ENCODE measurements around the gene DTD1.

Gene DTD1

DNA sequence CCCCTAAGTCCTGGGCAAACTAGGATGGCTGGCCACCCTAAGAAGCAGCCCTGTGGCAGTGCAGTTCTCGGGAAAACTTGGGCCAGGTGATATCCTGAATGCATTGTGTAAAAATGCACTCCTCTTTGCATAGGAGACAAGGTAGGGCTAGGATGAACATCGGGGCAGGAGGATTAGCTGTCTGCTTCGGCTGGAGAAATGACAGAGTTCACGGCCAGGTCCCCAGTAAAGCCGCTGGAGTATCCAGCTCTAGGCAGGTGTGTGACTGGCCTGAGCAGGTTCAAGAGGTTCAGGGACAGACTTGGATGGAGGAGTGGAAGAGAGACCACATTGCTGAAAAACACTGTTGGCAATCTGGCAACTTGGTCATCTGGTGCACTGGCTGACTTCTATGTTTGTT is 26.4 kb downstream of the DTD1 start:
- in situ Hi-C loops (cut with MboI; ENCODE audit: low sequenced_read_pairs), result no loop called here

DNA sequence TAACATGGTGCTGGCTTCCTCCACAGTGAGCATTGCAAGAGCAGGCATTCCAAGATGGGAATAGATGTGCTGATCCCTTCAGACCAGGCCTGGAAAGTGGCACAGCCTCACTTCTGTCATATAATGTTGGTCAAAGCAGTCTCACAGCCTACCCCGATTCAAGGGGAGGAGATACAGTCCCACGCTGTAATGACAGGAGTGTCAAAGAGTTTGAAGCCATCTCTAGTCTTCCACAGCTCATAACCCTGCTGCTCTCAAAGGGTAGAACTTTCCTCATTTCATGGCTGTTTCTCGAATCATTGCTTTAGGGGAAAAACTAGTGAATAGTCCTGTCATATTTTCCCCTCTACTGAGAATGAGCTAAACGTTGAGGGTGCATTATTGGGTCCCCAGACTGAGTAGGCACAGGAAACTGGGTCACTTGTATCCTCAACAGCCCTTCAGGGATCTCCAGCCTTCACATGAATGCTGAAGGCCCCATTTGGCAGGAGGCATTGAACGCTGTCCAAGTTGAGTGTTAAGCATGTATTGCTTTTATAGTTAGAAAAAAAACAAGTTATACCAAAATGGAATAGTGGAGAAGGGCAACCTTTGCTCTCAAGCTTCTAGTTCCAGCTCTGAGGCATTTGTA is 27.3 kb downstream of the DTD1 start:
- in situ Hi-C loops (cut with MboI; ENCODE audit: low sequenced_read_pairs), result no loop called here

DNA sequence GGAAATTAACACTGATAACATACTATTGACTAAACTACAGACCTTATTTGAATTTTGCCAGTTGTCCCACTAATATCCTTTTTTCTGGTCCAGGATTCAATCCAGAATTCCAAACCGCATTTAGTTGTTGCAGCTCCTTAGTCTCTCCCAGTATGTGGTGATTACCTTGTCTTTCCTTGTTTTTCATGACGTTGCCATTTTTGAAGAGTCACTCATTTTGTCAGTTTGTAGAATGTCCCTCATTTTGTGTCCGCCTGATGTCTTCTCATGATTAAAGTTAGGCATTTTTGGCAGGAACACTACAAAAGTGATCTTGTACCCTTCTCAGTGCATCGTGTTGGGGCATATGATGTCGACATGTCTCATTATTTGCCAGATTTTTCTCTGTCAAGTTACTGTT is 33.1 kb downstream of the DTD1 start:
- in situ Hi-C loops (cut with MboI; ENCODE audit: low sequenced_read_pairs), result no loop called here

DNA sequence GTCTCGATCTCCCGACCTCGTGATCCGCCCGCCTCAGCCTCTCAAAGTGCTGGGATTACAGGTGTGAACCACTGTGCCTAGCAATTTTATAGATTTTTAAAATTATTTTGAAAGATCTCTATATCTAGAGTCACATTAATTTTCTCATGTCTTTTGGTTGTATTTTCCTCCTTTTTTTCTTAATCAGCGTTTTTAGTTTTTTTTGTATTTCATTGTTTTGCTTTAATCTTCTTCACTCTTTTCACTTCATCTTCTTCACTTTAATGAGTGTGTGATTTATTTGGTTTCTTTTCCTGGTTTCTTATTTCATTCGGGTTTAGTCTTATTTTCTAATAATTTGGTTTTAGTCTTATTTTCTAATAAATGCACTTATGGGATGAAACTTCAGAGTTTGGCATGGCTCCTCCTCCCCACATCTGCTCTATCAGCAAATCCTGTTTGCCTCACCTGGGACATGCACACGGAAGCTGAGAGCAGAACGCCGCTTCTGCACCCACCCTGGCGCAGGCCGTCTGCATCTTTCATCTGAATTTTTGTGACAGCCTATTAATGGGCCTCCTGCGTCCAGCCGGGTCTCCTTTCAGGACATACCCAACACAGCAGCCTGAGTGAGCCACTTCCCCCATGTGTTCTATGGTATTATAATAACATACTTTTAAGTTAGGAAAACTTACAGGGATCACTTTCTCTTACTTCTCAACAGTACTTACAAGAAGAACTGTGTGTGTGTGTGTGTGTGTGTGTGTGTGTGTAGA is 35.5 kb downstream of the DTD1 start:
- in situ Hi-C loops (cut with MboI; ENCODE audit: low sequenced_read_pairs), result no loop called here

DNA sequence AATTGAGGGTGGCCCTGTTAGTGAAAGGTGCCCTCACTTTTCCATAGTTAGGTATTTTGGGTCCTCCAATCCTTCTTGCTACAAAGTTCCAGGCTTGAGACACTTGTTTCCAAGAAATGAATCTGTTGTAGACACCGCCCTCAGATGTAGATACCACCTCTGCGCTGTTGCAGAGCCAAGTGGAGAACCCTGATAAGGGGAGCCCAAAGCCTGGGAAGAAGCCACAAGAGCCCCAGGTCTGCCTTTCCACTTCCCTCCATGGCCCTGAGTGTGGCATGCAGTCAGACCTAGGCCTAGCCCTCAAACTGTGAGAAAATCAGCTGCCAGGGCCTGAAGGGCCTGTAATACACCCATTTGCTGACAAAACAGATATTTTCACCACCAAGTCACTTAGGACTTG is 37.1 kb downstream of the DTD1 start:
- in situ Hi-C loops (cut with MboI; ENCODE audit: low sequenced_read_pairs), result no loop called here

DNA sequence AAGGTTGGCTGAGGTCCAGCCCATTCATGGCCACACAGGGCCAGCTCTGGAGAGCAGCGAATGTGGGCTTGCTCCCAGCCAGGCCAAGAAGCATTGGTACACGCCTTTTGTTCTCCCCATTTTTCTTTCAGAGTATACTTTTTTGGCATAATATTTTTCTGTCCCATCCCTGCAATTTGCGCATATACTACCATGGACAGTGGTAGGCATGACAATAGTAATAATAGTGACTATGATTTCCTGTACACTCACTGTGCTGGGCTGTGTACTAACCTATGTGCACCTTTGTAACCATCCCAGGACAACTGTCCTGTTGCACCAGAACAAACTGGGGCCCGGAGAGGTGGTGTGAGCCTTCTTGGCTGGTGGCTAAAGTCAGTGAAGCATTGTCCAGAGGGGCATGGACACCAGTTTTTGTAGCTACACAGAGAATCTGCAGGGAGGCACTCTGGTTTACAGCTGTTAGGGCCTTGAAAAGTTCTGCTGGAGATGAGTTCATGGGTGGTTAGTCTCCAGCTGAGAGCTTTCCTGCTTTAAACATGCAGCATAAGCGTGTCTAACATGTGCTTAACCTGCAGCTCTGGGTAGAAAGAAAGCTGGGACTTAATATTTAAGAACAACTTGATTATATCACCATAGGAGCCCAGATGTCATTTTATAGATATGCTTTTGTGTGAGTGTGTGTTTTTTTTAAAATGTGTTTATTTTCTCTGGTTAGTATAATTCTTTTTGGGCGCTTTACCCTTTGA is 38.2 kb downstream of the DTD1 start:
- in situ Hi-C loops (cut with MboI; ENCODE audit: low sequenced_read_pairs), result no loop called here

DNA sequence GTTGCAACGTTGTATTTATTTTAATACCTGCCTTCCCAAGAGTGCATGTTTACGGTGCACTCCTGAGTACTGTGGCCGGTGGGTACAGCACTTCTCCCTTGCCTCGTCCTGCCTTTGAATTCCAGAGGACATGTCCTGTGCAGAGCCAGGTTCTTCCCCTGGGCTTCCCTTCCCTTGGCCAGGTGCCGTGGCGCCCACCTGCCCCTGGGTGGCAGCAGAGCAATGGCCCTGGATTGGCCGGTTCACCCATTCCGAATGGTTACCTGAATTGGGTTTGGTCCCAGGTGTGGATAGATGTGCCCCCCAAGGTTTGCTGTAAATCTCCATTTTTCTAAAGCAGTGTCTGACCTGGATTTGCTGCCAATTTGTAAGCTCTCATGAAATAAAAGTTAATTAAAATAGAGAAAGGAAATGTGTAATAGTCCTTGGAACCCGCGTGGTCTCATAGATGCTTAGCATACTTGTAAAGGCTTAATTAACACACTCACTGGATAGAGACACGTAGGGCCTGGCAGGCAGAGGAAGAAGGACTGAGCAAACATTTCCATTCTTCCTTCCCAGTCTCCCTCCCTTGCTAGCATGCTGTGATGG is 40.6 kb downstream of the DTD1 start:
- in situ Hi-C loops (cut with MboI; ENCODE audit: low sequenced_read_pairs), result no loop called here

DNA sequence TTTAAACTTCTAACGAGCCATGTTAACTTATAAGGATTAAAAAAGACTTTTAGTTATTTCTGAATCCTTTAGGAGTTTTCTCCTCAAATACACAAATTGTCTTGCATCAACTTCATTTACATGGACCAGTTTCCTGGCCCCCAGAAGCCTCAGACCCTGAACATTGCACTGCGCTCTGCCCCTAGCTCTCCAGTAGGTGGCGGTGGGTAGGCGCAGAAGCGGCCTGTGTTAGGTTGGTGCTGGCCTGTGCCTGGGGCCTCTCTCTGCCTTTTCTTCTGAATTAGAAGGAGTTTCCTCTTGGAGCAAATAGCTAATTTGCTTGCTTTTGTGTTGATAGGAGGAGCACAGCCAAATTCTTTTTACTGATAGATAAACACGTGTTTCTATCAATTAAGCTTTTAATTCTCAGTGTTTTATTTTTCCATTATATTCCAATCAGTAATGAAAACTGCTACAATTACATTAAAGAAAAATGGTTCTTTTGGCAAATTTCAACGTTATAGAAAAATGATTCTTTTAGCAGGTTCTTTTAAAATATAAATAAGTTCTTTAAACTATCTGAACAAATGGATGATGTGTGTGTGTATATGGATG is 44.4 kb downstream of the DTD1 start:
- in situ Hi-C loops (cut with MboI; ENCODE audit: low sequenced_read_pairs), result no loop called here

DNA sequence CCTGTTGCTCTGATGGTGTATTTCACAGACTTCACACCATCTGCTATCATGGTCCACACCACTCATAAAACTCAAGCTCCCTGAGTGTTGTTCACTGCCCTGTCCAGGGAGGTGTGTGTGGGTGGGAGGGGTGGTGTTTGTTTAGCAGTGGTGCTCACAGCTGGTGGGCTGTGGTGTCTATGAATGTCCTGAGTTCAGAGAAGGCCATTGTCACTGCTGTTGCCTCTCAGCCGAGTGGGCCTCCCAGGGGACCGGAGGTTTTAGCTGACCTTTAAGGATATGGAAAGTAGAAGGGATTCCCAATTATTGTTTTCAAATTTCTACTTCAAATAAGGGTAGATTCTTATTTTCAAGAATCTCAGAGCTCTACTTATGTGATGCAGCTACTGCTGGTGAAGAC is 45.6 kb downstream of the DTD1 start:
- in situ Hi-C loops (cut with MboI; ENCODE audit: low sequenced_read_pairs), result no loop called here

DNA sequence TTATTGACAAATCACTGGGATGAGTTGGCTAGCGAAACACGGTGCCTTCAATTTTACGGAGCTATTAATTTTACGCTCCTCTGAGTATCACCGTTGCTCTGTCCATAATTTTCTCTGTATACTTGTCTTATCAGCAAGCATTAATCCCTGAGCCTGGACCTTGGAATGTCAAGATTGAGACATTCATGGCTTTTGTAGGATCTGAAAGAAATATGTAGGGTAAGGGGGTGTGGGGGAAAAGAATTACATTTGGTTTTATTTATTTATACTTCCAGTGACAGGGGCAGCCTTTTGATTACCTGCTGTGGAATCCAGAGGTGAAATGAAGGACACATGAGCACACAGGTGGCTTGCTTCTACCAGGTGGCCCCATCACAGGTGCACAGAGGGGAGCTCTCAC is 46.6 kb downstream of the DTD1 start:
- in situ Hi-C loops (cut with MboI; ENCODE audit: low sequenced_read_pairs), result no loop called here

DNA sequence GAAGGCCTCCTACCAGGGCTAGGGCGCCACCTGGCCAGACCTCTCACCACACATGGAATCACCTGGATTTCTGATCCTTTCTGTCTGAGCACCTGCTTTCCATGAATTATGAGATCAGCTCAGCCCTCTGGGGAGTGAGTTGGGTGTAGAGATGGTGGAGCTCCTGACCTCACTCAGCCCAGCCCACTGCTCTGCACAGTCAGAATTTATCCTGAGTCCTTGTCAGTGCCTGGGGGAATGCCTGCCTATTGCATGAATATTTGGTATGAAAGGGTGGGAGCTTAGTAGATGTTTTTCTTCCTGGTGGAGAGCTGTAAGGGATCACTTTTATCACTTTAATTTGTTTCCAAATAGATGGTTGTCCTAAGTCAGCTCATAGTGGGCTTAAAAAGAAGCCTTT is 47.5 kb downstream of the DTD1 start:
- in situ Hi-C loops (cut with MboI; ENCODE audit: low sequenced_read_pairs), result no loop called here

DNA sequence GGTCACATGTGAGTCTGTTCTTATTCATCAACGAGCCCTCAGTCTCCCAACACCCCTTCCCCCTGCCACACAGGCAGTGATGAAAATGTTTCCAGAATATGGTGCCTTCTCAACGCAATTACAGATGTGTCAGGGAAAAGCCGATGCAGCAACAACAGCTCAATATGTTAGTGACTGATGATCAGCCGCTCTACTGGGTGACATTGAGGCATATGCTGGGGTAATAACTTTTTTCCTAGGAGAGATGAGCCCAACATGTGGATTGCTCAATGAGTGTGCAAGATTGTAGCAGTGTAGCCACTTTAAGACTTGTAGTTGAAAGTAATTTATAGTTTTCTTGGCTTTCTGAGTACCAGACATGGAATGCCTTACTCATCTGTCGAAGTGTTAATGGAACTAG is 49.4 kb downstream of the DTD1 start:
- in situ Hi-C loops (cut with MboI; ENCODE audit: low sequenced_read_pairs), result no loop called here

DNA sequence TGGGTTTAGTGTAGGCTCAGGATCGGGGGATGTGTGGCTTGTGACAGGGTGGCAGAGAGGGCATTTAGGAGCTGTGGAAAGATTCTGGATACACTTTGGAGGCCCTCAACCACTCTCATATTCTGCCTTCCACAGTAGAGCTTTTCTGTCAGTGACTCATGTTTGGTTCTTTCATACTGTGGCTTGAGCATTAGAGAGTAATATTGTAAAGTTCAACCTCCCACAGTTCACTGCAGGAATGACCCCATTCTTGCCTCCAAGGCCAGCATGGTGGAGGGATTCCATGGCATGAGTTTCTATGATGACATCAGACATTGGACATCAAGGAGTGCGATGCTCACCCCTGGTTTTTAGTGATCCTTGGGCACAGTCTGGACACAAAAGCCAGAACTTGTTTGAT is 50.9 kb downstream of the DTD1 start:
- in situ Hi-C loops (cut with MboI; ENCODE audit: low sequenced_read_pairs), result no loop called here

DNA sequence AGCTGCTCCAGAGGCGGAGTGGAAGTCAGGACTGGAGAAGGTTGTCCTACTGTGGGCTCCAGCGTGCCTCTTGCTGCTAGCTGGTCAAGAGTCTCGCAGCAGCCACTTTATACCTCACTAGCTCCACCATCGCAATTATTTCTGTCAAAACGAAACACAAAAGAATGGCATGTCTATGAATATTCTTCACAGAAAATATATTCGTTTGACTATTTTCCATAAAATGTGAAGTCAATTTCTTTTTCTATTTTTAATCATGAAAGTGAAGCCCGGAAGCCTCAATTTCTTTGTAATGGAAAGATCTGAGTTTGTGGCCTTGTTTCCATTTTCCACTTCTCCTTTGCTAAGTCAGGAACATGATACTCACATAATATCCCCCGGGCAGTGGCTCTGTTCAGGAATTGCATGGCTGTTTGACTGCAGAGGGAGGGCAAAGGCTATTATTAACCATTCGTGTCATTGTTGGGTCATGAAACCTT is 51.7 kb downstream of the DTD1 start:
- in situ Hi-C loops (cut with MboI; ENCODE audit: low sequenced_read_pairs), result no loop called here

DNA sequence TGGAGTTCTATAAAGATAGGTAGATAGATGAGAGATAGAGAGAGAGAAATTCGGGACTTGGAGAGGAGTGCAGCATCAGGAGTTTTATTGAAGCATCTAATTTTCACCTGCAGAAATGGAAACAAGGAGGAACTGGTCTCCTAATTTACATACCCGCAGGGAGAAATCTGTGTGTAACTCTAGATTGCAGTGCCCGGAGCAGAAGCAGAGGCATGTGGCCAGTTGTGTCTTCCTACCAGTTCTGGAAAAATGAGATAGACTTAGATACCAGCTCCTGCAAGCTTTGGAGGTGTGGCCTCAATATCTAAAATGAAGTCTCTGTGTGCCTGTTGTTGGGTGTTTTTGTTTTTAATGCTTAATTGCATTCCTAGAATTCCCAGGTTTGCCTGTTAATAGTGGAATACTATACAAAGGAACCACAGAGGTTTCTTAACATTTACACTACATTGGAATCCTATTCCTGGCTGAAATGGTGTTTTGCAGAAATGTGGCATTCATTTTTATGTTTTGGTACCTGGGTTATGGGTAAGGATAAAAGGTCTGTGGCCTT is 57.4 kb downstream of the DTD1 start:
- in situ Hi-C loops (cut with MboI; ENCODE audit: low sequenced_read_pairs), result no loop called here

DNA sequence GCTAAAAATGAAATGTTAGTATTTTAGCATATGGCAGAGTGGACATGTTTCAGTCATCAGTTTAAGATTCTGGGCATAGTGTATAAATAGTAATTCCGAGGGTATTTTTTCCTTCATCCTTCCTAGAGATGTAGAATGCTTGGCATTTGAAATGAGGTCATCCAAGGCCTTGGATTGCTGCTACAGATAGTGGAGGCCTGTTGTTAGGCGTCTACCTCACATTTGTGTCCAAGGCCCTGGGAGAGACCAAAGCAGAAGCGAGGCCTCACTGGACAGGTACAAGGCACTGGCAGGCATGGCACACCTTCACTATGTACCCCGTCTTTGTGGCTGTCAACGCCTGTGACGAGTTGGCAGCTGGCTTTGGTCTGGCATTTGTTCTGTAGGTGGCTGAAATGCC is 58.0 kb downstream of the DTD1 start:
- in situ Hi-C loops (cut with MboI; ENCODE audit: low sequenced_read_pairs), result no loop called here

DNA sequence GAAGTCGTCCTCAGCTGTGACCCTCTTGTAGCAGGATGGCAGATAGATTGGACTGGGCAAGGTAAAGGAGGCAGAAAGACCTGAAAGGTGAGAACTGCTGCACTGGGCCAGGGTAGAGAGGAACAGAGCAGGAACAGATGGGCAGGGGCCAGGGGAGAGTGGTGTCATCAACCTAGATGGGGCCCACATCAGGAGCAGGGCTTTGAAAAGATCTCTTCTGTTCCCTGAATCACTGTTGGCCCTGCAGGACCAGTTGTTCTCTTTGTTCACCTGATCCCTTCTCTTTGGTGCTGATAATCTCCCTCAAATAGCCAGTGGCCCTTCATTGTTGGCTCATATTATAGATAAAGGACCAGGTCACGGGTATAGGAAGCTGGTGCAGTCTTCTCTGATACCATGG is 59.9 kb downstream of the DTD1 start:
- in situ Hi-C loops (cut with MboI; ENCODE audit: low sequenced_read_pairs), result no loop called here

DNA sequence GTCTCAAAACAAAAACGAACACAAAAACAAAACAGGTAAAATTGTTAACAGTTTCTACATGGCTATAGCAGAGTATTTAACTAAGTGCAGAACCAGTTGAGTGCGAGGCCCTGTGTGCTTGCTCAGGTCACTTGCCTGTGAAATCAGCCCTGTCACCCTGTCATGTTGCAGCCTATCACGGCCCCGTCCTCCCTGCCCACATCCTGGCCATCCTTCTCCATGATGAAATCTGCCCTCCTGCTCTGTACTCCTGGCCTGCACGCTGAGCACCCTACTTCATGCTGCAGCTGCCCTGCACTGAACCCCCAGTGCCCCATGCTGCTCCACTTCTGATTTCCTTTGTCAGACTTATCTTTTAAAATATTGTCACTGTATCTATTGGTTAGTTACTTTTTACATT is 62.4 kb downstream of the DTD1 start:
- in situ Hi-C loops (cut with MboI; ENCODE audit: low sequenced_read_pairs), result no loop called here

DNA sequence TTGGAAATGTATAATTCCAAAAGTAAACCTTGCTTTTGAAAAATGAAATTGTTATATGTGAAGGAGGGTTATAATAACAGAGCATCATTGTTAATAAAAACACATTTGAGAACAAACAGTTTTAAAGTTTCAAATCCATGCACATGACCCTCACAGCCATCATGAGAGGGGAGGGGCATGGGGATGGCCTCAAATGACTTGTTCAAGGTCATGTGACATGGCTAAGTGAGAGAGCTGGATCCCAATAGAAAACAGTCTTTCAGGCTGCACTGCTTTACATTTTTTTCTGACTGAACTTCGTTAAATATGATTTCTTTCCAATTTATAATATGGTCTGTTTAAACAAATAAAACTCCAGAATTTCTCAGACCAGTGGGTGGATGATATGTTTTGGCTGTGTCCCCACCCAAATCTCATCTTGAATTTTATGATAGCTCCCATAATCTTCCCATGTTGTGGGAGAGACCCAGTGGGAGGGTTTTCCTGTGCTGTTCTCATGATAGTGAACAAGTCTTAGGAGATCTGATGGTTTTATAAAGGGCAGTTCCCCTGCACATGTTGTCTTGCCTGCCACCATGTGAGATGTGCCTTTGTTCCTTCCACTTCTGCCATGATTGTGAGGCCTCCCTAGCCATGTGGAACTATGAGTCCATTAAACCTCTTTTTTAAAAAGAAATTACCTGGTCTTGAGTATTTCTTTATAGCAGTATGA is 66.0 kb downstream of the DTD1 start:
- in situ Hi-C loops (cut with MboI; ENCODE audit: low sequenced_read_pairs), result no loop called here

DNA sequence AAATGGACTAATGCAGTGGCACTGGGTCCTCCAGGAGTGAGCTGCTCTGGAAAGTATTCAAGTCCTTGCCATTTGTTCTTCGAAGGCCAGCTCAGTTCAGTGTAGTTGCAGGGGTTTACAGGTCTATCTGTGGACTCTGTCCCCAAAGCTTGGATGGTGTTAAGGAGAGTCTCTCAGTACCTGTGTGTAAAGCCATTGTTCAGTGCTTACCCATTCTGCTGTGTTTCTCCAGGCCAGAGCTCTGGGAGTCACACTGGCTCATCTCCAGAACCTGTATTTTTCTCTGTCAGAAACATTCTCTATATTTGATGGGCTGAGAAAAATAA is 66.6 kb downstream of the DTD1 start:
- in situ Hi-C loops (cut with MboI; ENCODE audit: low sequenced_read_pairs), result no loop called here

DNA sequence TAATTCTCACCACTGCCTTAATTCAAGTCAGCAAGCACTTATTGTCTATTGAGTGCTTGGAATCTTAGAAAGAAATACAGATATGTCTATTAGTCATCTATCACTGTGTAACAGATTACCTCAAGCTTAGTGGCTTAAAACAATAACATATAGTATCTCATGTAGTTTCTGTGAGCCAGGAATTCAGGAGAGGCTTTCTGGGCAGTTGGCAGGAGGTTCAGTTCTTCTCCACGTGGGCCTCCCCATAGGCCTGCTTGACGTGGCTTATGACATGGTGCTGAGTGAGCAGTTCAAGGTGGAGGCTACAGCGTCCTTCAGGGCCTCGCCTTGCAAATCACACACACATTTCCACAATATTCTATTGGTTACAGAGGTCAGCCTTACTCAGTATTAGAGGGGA is 69.7 kb downstream of the DTD1 start:
- in situ Hi-C loops (cut with MboI; ENCODE audit: low sequenced_read_pairs), result no loop called here
